Colonic mucosa (tissue), 4 donors: ENCODE measurements around the gene EPG5. TPM values are rescaled to one million over a fixed set of nuclear protein-coding genes. Genes with fewer than 3 reads are reported as not detected.

ENCODE experiments used
- DNase-seq: peaks from one replicate; pipeline ENCODE4 v3.0.0-alpha.2; 2020
- H3K27ac ChIP-seq: fragments of 200-600 bp; one replicate; pipeline ENCODE4 v1.8.0; 2021
- H3K27me3 ChIP-seq: fragments of 200-600 bp; one replicate; pipeline ENCODE4 v1.8.0; 2021
- H3K36me3 ChIP-seq: fragments of 200-600 bp; one replicate; pipeline ENCODE4 v1.8.0; 2021
- H3K4me1 ChIP-seq: fragments of 200-600 bp; one replicate; pipeline ENCODE4 v1.8.0; 2021; ENCODE audit warnings: mild to moderate bottlenecking
- H3K4me3 ChIP-seq: fragments of 200-600 bp; one replicate; pipeline ENCODE4 v1.8.0; 2021
- H3K9ac ChIP-seq, 2 donors: one replicate each; pipeline ENCODE4 v1.7.0; 2013; ENCODE audit warnings: control low read depth in 2 of 2, low read depth in 2 of 2, low read length in 2 of 2
- H3K9me3 ChIP-seq: fragments of 200-600 bp; one replicate; pipeline ENCODE4 v1.8.0; 2021
- CTCF ChIP-seq: fragments of 200-600 bp; IDR thresholded peaks from one replicate; pipeline ENCODE4 v1.8.0; 2022; ENCODE audit warnings: antibody characterized with exemption, mild to moderate bottlenecking
- intact Hi-C: fragments of 100-400 bp; cut with DNase I; formaldehyde crosslinking; loops from one replicate; pipeline ENCODE4 v1.14.1; 2022
- total RNA-seq, 2 donors: library from RNA; stranded (reverse); fragmentation: NEBNext Ultra II Directional in 1 of 2; extraction: Animal tissue kit (Norgen Biotek cat#: 25700) in 1 of 2; gene quantifications; one replicate each; pipeline ENCODE4 v1.2.1, GENCODE V29; 2021
- donor health status: healthy.
- donor health status: DM: no; HTN: no; CAD: no.
- donor health status: DM: no; HTN: no; CAD: no.

The EPG5 gene
- total RNA-seq, 2 donors from 2014 or later: 16.0 to 17.3 TPM

GRCh38 chr18:45958027-45958426 is 9.1 kb downstream of the EPG5 start:
- no peak overlapping the region for H3K4me3 ChIP-seq
- H3K4me1 ChIP-seq: no peaks in the 10 kb centered on the region
- no peak for DNase-seq
- no peak overlapping the region for H3K9ac ChIP-seq
- no peak for TF ChIP-seq CTCF
- peaks cover 6% of the 10 kb centered on the region for H3K36me3 ChIP-seq
- H3K27me3 ChIP-seq: no peaks in the 10 kb centered on the region
- no peaks in the 10 kb centered on the region for H3K9me3 ChIP-seq
- no peak overlapping the region for H3K27ac ChIP-seq
- intact Hi-C loops: no loop called here

GRCh38 chr18:45957100-45957499 is 10.0 kb downstream of the EPG5 start:
- intact Hi-C loops: no loop called here
- H3K27ac ChIP-seq: no peak overlapping the region
- no peak for DNase-seq
- H3K36me3 ChIP-seq: peaks cover 6% of the 10 kb centered on the region
- H3K27me3 ChIP-seq: no peaks in the 10 kb centered on the region
- TF ChIP-seq CTCF: no peak
- no peaks in the 10 kb centered on the region for H3K4me1 ChIP-seq
- no peaks in the 10 kb centered on the region for H3K9me3 ChIP-seq
- H3K4me3 ChIP-seq: no peak overlapping the region
- H3K9ac ChIP-seq: no peak overlapping the region

- intact Hi-C loops: no loop called here
- Histone ChIP-seq H3K27me3 (no peaks in the 10 kb centered on the region), H3K4me1 (no peaks in the 10 kb centered on the region), H3K27ac (no peak overlapping the region), H3K9ac (no peak overlapping the region), H3K36me3 (peaks cover 10% of the 10 kb centered on the region), H3K4me3 (no peak overlapping the region), H3K9me3 (no peaks in the 10 kb centered on the region)
- no peak for TF ChIP-seq CTCF
- no peak for DNase-seq
Observed at GRCh38 chr18:45954070-45954934, 12.8 kb downstream of the EPG5 start.

GRCh38 chr18:45951016-45951714 is 16.0 kb downstream of the EPG5 start:
- Histone ChIP-seq H3K9ac (no peak overlapping the region), H3K9me3 (no peaks in the 10 kb centered on the region), H3K4me3 (no peak overlapping the region), H3K27ac (no peak overlapping the region), H3K4me1 (no peaks in the 10 kb centered on the region), H3K36me3 (peaks cover 17% of the 10 kb centered on the region), H3K27me3 (no peaks in the 10 kb centered on the region)
- TF ChIP-seq CTCF: no peak
- intact Hi-C loops: no loop called here
- DNase-seq: no peak

- no peaks in the 10 kb centered on the region for H3K27me3 ChIP-seq
- H3K4me1 ChIP-seq: no peaks in the 10 kb centered on the region
- H3K9me3 ChIP-seq: no peaks in the 10 kb centered on the region
- no peak for DNase-seq
- no peak overlapping the region for H3K4me3 ChIP-seq
- no peak overlapping the region for H3K9ac ChIP-seq
- H3K27ac ChIP-seq: no peak overlapping the region
- intact Hi-C loops: no loop called here
- H3K36me3 ChIP-seq: peaks cover 24% of the 10 kb centered on the region
- no peak for TF ChIP-seq CTCF
Observed at GRCh38 chr18:45945669-45946068, 21.5 kb downstream of the EPG5 start.
